Central memory CD8-positive, alpha-beta T cell (primary cell): Measurements from ENCODE around the gene PCDH8.
"Not testable (repeated sequence)": the region's sequence is repeated elsewhere in the genome, so short reads cannot be mapped to it uniquely, and the experiment has no call there.

ENCODE experiments used
- ATAC-seq: fragments of 150-1000 bp; cut with Tn5 transposase; replicated peaks from 2 replicates; pipeline ENCODE4 v1.10.0; 2022; ENCODE audit warnings: mild to moderate bottlenecking, moderate FRiP score, moderate number of reproducible peaks; ENCODE audit not compliant: poor library complexity, severe bottlenecking; ENCODE audit errors: extremely low read depth
- DNase-seq, 2 donors: peaks; one replicate each; pipeline ENCODE4 v3.0.0; 2021; ENCODE audit warnings: low spot score in 2 of 2
- H3K27ac Mint-ChIP-seq: one replicate; pipeline ENCODE4 v1.8.0; 2022; ENCODE audit warnings: low read depth, mild to moderate bottlenecking, moderate library complexity, mixed read lengths
- H3K27me3 Mint-ChIP-seq: one replicate; pipeline ENCODE4 v1.8.0; 2022; ENCODE audit warnings: mixed read lengths
- H3K36me3 Mint-ChIP-seq: one replicate; pipeline ENCODE4 v1.8.0; 2022; ENCODE audit warnings: mild to moderate bottlenecking, moderate library complexity, mixed read lengths; ENCODE audit not compliant: insufficient read depth
- H3K4me1 Mint-ChIP-seq: one replicate; pipeline ENCODE4 v1.8.0; 2022; ENCODE audit warnings: mixed read lengths
- H3K4me3 Mint-ChIP-seq: one replicate; pipeline ENCODE4 v1.8.0; 2022; ENCODE audit warnings: mild to moderate bottlenecking, moderate library complexity, mixed read lengths
- H3K9me3 Mint-ChIP-seq: one replicate; pipeline ENCODE4 v1.8.0; 2022; ENCODE audit warnings: mixed read lengths

The PCDH8 gene

DNA sequence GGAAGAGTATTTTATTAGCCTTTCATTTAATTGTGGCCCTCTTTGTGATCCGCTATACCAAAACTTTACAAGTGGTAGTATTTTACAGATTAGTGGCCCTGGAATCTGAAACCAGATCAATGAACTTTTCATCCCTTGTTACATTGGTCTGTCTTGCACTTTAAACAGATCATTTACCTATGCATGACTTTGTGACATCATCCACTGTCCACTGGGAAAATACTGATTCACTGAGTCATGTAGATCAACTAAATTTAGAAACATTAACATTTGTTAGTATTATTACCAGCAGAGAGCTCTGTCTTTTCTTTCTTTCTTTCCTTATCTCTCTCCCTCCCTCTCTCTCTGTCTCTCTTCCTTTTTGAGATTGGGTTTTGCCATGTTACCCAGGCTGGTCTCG, 17.5 kb downstream of the PCDH8 start:
- no peak overlapping the region for H3K4me3 Mint-ChIP-seq
- DNase-seq (no peak), ATAC-seq (no peak)
- no peak overlapping the region for H3K27ac Mint-ChIP-seq
- no peaks in the 10 kb centered on the region for H3K36me3 Mint-ChIP-seq
- no peaks in the 10 kb centered on the region for H3K9me3 Mint-ChIP-seq
- peaks cover 21% of the 10 kb centered on the region for H3K27me3 Mint-ChIP-seq
- H3K4me1 Mint-ChIP-seq: no peaks in the 10 kb centered on the region

DNA sequence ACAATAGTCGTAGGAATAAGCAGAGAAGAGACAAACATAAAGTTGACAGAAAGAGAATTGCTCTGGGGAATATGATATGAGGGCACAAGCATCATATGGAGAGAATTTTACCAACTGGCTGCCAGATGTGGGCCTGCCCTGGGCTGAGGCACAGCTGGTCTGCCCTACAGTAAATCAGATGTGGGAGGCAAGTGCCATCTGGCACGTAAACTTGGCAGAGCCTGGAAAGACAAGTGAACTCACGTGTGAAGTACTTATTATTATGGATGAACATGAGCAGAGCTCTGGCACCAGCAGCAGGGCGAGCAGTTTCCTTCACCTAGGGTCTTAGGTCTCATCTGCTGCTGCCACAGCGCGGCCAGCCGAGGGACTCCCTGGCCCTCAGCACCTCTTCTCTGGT, 20.6 kb downstream of the PCDH8 start:
- no peak for ATAC-seq
- peaks cover 1% of the 10 kb centered on the region for H3K36me3 Mint-ChIP-seq
- H3K4me3 Mint-ChIP-seq: no peak overlapping the region
- H3K4me1 Mint-ChIP-seq: no peaks in the 10 kb centered on the region
- H3K27me3 Mint-ChIP-seq: peaks cover 17% of the 10 kb centered on the region
- no peaks in the 10 kb centered on the region for H3K9me3 Mint-ChIP-seq
- no peak for DNase-seq
- H3K27ac Mint-ChIP-seq: no peak overlapping the region

DNA sequence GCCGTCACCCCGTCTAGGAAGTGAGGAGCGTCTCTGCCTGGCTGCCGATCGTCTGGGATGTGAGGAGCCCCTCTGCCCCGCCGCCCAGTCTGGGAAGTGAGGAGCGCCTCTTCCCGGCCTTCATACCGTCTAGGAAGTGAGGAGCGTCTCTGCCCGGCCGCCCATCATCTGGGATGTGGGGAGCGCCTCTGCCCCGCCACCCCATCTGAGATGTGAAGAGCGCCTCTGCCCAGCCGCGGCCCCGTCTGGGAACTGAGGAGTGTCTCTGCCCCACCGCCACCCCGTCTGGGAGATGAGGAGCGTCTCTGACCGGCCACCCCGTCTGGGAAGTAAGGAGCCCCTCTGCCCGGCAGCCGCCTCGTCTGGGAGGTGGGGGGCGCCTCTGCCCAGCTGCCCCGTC, 30.6 kb downstream of the PCDH8 start:
- H3K27ac Mint-ChIP-seq: not testable (repeated sequence)

GRCh38 chr13:52815330-52815729, 33.1 kb downstream of the PCDH8 start:
- H3K27ac Mint-ChIP-seq: no peak overlapping the region
- H3K4me1 Mint-ChIP-seq: no peaks in the 10 kb centered on the region
- ATAC-seq (no peak), DNase-seq (no peak)
- no peaks in the 10 kb centered on the region for H3K36me3 Mint-ChIP-seq
- no peak overlapping the region for H3K4me3 Mint-ChIP-seq
- no peaks in the 10 kb centered on the region for H3K9me3 Mint-ChIP-seq
- peaks cover 31% of the 10 kb centered on the region for H3K27me3 Mint-ChIP-seq

More for the DNA sequence above, 30.6 kb downstream of the PCDH8 start:
- DNase-seq, H3K36me3 Mint-ChIP-seq, H3K4me1 Mint-ChIP-seq, ATAC-seq, H3K4me3 Mint-ChIP-seq, H3K9me3 Mint-ChIP-seq: not testable (repeated sequence)
- H3K27me3 Mint-ChIP-seq: peaks cover 31% of the 10 kb centered on the region

GRCh38 chr13:52812941-52813340, 35.5 kb downstream of the PCDH8 start:
- H3K27ac Mint-ChIP-seq: no peak overlapping the region
- ATAC-seq (no peak), DNase-seq (no peak)
- H3K4me1 Mint-ChIP-seq: no peaks in the 10 kb centered on the region
- no peaks in the 10 kb centered on the region for H3K9me3 Mint-ChIP-seq
- peaks cover 31% of the 10 kb centered on the region for H3K27me3 Mint-ChIP-seq
- H3K4me3 Mint-ChIP-seq: no peak overlapping the region
- H3K36me3 Mint-ChIP-seq: no peaks in the 10 kb centered on the region

DNA sequence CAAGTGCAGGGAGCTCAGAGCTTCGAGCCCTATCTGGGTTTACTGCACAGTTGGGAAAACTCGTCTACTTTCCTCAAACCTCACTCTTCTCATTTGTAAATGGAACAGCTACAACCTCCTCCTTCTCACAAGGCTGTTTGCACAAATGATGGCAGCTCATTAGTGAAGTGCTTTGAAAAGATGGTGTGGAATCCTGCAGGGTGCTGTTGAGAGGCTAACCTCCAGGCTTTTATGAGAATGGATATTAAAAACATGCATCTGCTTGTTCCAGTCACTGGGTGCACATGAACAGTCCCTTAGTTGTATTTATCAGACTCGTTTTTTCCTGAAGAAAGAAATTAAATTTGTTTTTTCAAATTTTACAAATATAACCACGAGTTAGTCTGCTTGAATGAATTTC, 36.6 kb downstream of the PCDH8 start:
- no peaks in the 10 kb centered on the region for H3K9me3 Mint-ChIP-seq
- no peaks in the 10 kb centered on the region for H3K36me3 Mint-ChIP-seq
- peaks cover 42% of the 10 kb centered on the region for H3K27me3 Mint-ChIP-seq
- no peak overlapping the region for H3K27ac Mint-ChIP-seq
- ATAC-seq (no peak), DNase-seq (no peak)
- no peak overlapping the region for H3K4me3 Mint-ChIP-seq
- H3K4me1 Mint-ChIP-seq: no peaks in the 10 kb centered on the region

- ATAC-seq: no peak
- H3K4me1 Mint-ChIP-seq: no peaks in the 10 kb centered on the region
- no peak overlapping the region for H3K27ac Mint-ChIP-seq
- H3K27me3 Mint-ChIP-seq: peaks cover 55% of the 10 kb centered on the region
- no peaks in the 10 kb centered on the region for H3K9me3 Mint-ChIP-seq
- no peaks in the 10 kb centered on the region for H3K36me3 Mint-ChIP-seq
- H3K4me3 Mint-ChIP-seq: no peak overlapping the region
- DNase-seq: no peak
Observed at GRCh38 chr13:52810526-52810925, 37.9 kb downstream of the PCDH8 start.

GRCh38 chr13:52810011-52810410, 38.4 kb downstream of the PCDH8 start:
- Mint-ChIP-seq H3K4me3 (no peak overlapping the region), H3K4me1 (no peaks in the 10 kb centered on the region), H3K36me3 (no peaks in the 10 kb centered on the region), H3K27ac (no peak overlapping the region), H3K27me3 (peaks cover 60% of the 10 kb centered on the region), H3K9me3 (no peaks in the 10 kb centered on the region)
- no peak for ATAC-seq
- DNase-seq: no peak

- H3K36me3 Mint-ChIP-seq: no peaks in the 10 kb centered on the region
- DNase-seq: no peak
Observed at GRCh38 chr13:52809310-52809769, 39.1 kb downstream of the PCDH8 start.

GRCh38 chr13:52808842-52809219, 39.6 kb downstream of the PCDH8 start:
- H3K4me1 Mint-ChIP-seq: no peaks in the 10 kb centered on the region
- ATAC-seq: no peak
- no peak overlapping the region for H3K27ac Mint-ChIP-seq
- H3K36me3 Mint-ChIP-seq: no peaks in the 10 kb centered on the region
- no peak overlapping the region for H3K4me3 Mint-ChIP-seq
- H3K9me3 Mint-ChIP-seq: no peaks in the 10 kb centered on the region
- H3K27me3 Mint-ChIP-seq: peaks cover 63% of the 10 kb centered on the region
- DNase-seq: no peak

More at GRCh38 chr13:52809310-52809769, 39.1 kb downstream of the PCDH8 start:
- H3K27ac Mint-ChIP-seq: no peak overlapping the region
- no peak for ATAC-seq
- no peak overlapping the region for H3K4me3 Mint-ChIP-seq
- H3K4me1 Mint-ChIP-seq: no peaks in the 10 kb centered on the region
- H3K27me3 Mint-ChIP-seq: peaks cover 63% of the 10 kb centered on the region
- no peaks in the 10 kb centered on the region for H3K9me3 Mint-ChIP-seq

DNA sequence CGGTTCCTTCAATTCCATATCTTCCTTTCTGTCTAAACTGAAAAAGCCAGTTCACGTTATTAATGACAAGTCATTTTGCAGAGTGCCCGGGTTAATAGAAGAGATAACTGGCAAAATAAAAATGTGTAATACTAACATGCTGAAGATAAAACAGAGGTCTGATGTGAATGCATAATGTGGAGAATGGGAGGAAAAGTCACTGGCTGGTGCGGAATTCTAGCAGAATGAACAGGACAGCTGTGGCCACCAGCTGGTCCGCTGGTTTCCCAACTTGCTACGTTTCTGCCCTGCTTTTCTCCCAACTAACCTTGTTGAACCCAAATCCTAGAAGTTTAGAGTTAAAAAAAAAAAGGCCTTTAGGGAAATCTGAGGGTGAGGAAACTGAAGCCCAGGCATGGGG, 42.4 kb downstream of the PCDH8 start:
- H3K4me1 Mint-ChIP-seq: no peaks in the 10 kb centered on the region
- no peak overlapping the region for H3K27ac Mint-ChIP-seq
- peaks cover 56% of the 10 kb centered on the region for H3K27me3 Mint-ChIP-seq
- no peak overlapping the region for H3K4me3 Mint-ChIP-seq
- ATAC-seq (no peak), DNase-seq (no peak)
- no peaks in the 10 kb centered on the region for H3K9me3 Mint-ChIP-seq
- H3K36me3 Mint-ChIP-seq: no peaks in the 10 kb centered on the region

DNA sequence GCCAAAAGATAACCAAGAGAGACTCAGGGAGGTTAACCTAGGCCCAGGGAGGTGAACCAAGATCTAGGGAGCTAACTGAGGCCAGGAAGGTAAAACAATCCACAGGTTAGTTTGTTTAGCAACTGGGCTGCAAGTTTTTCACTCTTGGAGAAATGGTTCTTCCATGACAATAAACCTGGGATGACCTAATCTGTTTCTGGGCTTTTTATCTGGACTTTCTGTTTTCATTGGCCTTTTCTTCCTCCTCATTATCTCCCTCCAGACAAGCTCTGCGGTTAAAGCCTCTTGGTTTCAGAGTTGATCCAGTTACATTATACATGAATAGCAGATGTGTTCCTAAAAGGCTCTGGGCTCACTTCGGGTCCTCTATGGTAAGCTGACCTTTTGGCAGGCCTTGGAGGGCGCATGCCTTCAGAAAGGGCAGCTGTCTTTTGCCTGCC, 44.2 kb downstream of the PCDH8 start:
- H3K9me3 Mint-ChIP-seq: no peaks in the 10 kb centered on the region
- H3K36me3 Mint-ChIP-seq: no peaks in the 10 kb centered on the region
- no peak for DNase-seq
- H3K27ac Mint-ChIP-seq: no peak overlapping the region
- H3K4me3 Mint-ChIP-seq: no peak overlapping the region
- no peak for ATAC-seq
- H3K4me1 Mint-ChIP-seq: no peaks in the 10 kb centered on the region
- H3K27me3 Mint-ChIP-seq: peaks cover 62% of the 10 kb centered on the region

DNA sequence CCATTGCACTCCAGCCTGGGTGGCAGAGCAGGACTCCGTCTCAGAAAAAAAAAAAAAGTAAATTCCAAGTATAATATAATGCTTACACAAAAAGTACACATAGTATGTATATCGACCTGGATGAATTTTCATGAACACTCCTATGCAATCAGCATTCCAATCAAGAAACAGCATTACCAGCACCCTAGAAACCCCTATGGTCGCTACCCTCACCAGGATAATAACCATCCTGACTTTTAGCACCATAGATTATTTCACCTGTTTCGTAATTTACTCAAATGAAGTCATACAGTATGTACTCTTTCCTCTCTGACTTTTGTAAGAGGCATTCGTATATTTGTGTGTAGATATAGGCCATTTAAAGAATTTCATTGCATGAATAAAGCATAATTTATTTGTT, 47.6 kb downstream of the PCDH8 start:
- H3K4me3 Mint-ChIP-seq: no peak overlapping the region
- H3K4me1 Mint-ChIP-seq: no peaks in the 10 kb centered on the region
- peaks cover 66% of the 10 kb centered on the region for H3K27me3 Mint-ChIP-seq
- no peak overlapping the region for H3K27ac Mint-ChIP-seq
- H3K9me3 Mint-ChIP-seq: no peaks in the 10 kb centered on the region
- H3K36me3 Mint-ChIP-seq: no peaks in the 10 kb centered on the region
- ATAC-seq: no peak
- no peak for DNase-seq
